OCI-LY1 (cell line): ENCODE results near the gene ADK.
A peak's percentile ranks its signal among the peaks of the same experiment; 100 is the strongest.

Source experiments
- H2AFZ ChIP-seq: fragments of 200-600 bp; sonication (generic), shearing (Covaris generic); 2 replicates; pipeline ENCODE4 v1.6.0; 2014; ENCODE audit warnings: antibody characterized with exemption, mild to moderate bottlenecking, low read length
- H3F3A ChIP-seq: fragments of 200-600 bp; sonication (generic), shearing (Covaris generic); 2 replicates; pipeline ENCODE4 v1.6.0; 2014; ENCODE audit warnings: mild to moderate bottlenecking, antibody characterized with exemption, low read length, moderate library complexity; ENCODE audit not compliant: insufficient read depth
- H3K27ac ChIP-seq: fragments of 200-600 bp; sonication (generic); 2 replicates; pipeline ENCODE4 v1.5.1; 2014; ENCODE audit warnings: low read length, mixed run types, mild to moderate bottlenecking, low read depth; ENCODE audit not compliant: poor library complexity, severe bottlenecking
- H3K27me3 ChIP-seq: fragments of 200-600 bp; sonication (generic); 2 replicates; pipeline ENCODE4 v1.6.0; 2014; ENCODE audit warnings: antibody characterized with exemption, mild to moderate bottlenecking, low read length, moderate library complexity; ENCODE audit not compliant: insufficient read depth
- H3K36me3 ChIP-seq: fragments of 200-600 bp; sonication (generic); 2 replicates; pipeline ENCODE4 v1.6.1; 2014; ENCODE audit warnings: mild to moderate bottlenecking, antibody characterized with exemption, low read length, moderate library complexity, mixed read lengths; ENCODE audit not compliant: insufficient read depth
- H3K4me1 ChIP-seq: fragments of 200-600 bp; sonication (generic); 2 replicates; pipeline ENCODE4 v1.5.1; 2014; ENCODE audit warnings: mild to moderate bottlenecking, low read length, moderate library complexity; ENCODE audit not compliant: insufficient read depth, severe bottlenecking
- H3K4me2 ChIP-seq: fragments of 200-600 bp; sonication (generic), shearing (Covaris generic); 2 replicates; pipeline ENCODE4 v1.6.1; 2014; ENCODE audit warnings: low read length
- H3K4me3 ChIP-seq: fragments of 200-600 bp; sonication (generic); 2 replicates; pipeline ENCODE4 v1.5.1; 2014; ENCODE audit warnings: low read length, low read depth, mild to moderate bottlenecking, mixed read lengths; ENCODE audit not compliant: poor library complexity, severe bottlenecking
- H3K79me2 ChIP-seq: fragments of 200-600 bp; shearing (Covaris generic); 2 replicates; pipeline ENCODE4 v1.6.1; 2016; ENCODE audit warnings: mixed run types, low read length, mixed read lengths; ENCODE audit not compliant: insufficient read depth
- H3K9ac ChIP-seq: fragments of 200-600 bp; sonication (generic), shearing (Covaris generic); 2 replicates; pipeline ENCODE4 v1.6.1; 2014; ENCODE audit warnings: mild to moderate bottlenecking, low read length, mixed read lengths
- H3K9me2 ChIP-seq: fragments of 200-600 bp; sonication (generic), shearing (Covaris generic); 2 replicates; pipeline ENCODE4 v1.6.1; 2014; ENCODE audit warnings: low read depth, mild to moderate bottlenecking, low read length, mixed read lengths
- H3K9me3 ChIP-seq: fragments of 200-600 bp; shearing (Covaris generic); 2 replicates; pipeline ENCODE4 v1.6.1; 2014; ENCODE audit warnings: low read length, mixed read lengths
- H4K20me1 ChIP-seq: fragments of 200-600 bp; sonication (generic), shearing (Covaris generic); 2 replicates; pipeline ENCODE4 v1.6.0; 2016; ENCODE audit warnings: mild to moderate bottlenecking, low read length; ENCODE audit not compliant: insufficient read depth
- CTCF ChIP-seq: fragments of 200-600 bp; sonication (generic), shearing (Covaris generic); IDR thresholded peaks from 2 replicates; pipeline ENCODE4 v1.5.1; 2017; ENCODE audit warnings: mild to moderate bottlenecking, antibody characterized with exemption, low read length, moderate library complexity, mixed read lengths
- EZH2 ChIP-seq: fragments of 200-600 bp; sonication (generic), shearing (Covaris generic); IDR thresholded peaks from 2 replicates; pipeline ENCODE4 v1.8.0; 2017; ENCODE audit warnings: borderline replicate concordance, mixed run types, mild to moderate bottlenecking, antibody characterized with exemption, low read length, moderate library complexity, mixed read lengths

ADK gene

DNA sequence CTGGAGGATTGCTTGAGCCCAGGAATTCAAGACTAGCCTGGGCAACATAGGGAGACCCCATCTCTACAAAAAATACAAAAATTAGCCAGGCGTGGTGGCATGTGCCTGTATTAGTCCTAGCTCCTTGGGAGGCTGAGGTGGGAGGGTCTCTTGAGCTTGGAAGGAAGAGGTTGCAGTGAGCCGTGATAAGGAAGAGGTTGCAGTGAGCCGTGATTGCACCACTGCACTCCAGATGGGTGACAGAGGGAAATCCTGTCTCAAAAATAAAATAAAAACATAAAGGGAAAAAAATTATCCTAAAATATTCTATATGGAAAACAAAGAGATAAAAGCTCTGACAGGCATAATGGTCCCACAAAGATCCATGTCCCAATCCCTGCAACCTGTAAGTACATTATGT is 587.5 kb downstream of the ADK start:
- Histone ChIP-seq H3K27ac (peak overlapping the region; percentile 87), H2AFZ (no peak overlapping the region), H3K27me3 (no peaks in the 10 kb centered on the region), H3K4me1 (peaks cover 25% of the 10 kb centered on the region), H3K79me2 (no peaks in the 10 kb centered on the region), H3K4me3 (no peak overlapping the region), H3K4me2 (peak overlapping the region; percentile 55), H3K36me3 (no peaks in the 10 kb centered on the region), H3K9ac (no peak overlapping the region; the same call in 1 of the 2 replicates), H3F3A (0 out of 2 replicates have a peak, but pooled peaks cover 8% of the 10 kb centered on the region), H4K20me1 (no peaks in the 10 kb centered on the region), H3K9me2 (no peaks in the 10 kb centered on the region), H3K9me3 (no peaks in the 10 kb centered on the region)
- no peak for TF ChIP-seq EZH2
- TF ChIP-seq CTCF, result no peak

DNA sequence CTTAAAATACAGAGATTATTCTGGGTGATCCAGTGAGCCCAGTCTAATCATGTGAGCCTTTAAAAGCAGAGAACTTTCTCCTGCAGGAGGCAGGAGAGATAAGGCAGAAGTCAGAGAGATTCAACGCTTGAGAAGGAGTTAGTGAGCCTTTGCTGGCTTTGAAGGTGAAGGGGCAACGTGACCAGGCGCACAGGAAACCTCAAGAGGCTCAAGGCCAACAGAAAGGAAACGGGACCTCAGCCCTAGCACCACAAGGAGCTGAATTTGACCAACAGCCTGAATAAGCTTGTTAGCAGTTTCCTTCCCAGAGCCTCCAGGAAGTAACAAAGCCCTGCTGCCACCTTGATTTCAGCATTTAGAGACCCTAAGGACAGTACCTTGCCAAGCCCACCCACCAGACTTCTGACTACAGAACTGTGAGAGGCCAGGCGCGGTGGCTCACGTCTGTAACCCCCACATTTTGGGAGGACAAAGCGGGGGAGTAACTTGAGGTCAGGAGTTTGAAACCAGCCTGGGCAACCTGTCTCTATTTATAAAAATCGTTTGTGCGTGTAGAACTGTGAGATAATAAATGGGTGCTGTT is 588.1 kb downstream of the ADK start:
- no peaks in the 10 kb centered on the region for H3K27me3 ChIP-seq
- no peaks in the 10 kb centered on the region for H3K9me2 ChIP-seq
- H3K27ac ChIP-seq, result peak overlapping the region; percentile 87
- TF ChIP-seq CTCF, result peak; percentile 66
- TF ChIP-seq EZH2, result no peak
- no peaks in the 10 kb centered on the region for H3K36me3 ChIP-seq
- no peaks in the 10 kb centered on the region for H3K9me3 ChIP-seq
- H3F3A ChIP-seq, result 0 out of 2 replicates have a peak, but pooled peaks cover 8% of the 10 kb centered on the region
- peak overlapping the region; percentile 50 for H3K9ac ChIP-seq
- H3K79me2 ChIP-seq, result no peaks in the 10 kb centered on the region
- peaks cover 25% of the 10 kb centered on the region for H3K4me1 ChIP-seq
- peak overlapping the region; percentile 22 for H3K4me3 ChIP-seq
- no peaks in the 10 kb centered on the region for H4K20me1 ChIP-seq
- H3K4me2 ChIP-seq, result peak overlapping the region; percentile 55
- peak overlapping the region; percentile 99 for H2AFZ ChIP-seq

GRCh38 chr10:74743401-74743800 is 592.4 kb downstream of the ADK start:
- H3K9ac ChIP-seq, result no peak overlapping the region
- H3K4me1 ChIP-seq, result peaks cover 18% of the 10 kb centered on the region
- H4K20me1 ChIP-seq, result no peaks in the 10 kb centered on the region
- no peaks in the 10 kb centered on the region for H3K36me3 ChIP-seq
- TF ChIP-seq CTCF (no peak), EZH2 (no peak)
- no peak overlapping the region for H3K27ac ChIP-seq
- no peaks in the 10 kb centered on the region for H3K9me3 ChIP-seq
- no peak overlapping the region for H3K4me2 ChIP-seq
- H2AFZ ChIP-seq, result no peak overlapping the region
- H3K9me2 ChIP-seq, result no peaks in the 10 kb centered on the region
- no peaks in the 10 kb centered on the region for H3K79me2 ChIP-seq
- H3K4me3 ChIP-seq, result no peak overlapping the region
- no peaks in the 10 kb centered on the region for H3K27me3 ChIP-seq
- H3F3A ChIP-seq, result 0 out of 2 replicates have a peak, but pooled peaks cover 8% of the 10 kb centered on the region
